ENCODE measurements around the gene SMIM28. TPM values are rescaled to one million over a fixed set of nuclear protein-coding genes. Genes with fewer than 3 reads are reported as not detected.
A peak's percentile ranks its signal among the peaks of the same experiment; 100 is the strongest.
"Not testable (repeated sequence)": the region's sequence is repeated elsewhere in the genome, so short reads cannot be mapped to it uniquely, and the experiment has no call there.

The SMIM28 gene
- total and polyA plus RNA-seq, 9 donors: not detected

DNA sequence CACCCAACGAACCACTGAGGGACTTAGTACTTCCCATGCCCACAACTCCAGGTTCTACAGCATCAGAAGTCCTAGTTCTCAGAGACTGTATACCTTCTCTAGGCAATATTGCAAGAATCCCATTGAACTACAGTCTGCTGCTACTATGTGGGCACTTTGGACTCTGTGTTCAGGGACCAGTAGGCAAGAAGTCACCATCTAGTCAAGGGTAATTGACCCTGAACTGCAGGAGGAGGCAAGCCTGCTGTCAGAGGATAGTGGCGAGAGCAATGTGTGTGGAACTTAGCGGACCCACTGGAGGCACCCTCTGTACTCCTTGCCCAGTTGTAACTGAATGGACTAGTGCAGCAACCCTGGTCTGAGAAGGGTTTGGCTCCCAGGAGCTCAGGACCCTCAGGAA lies 42.1 kb downstream of the SMIM28 start:
- Histone ChIP-seq H3K27ac (ENCODE audit: low read length) (no peak overlapping the region), H3K4me3 (ENCODE audit: low read length) (no peak overlapping the region), H3K36me3 (ENCODE audit: control insufficient read depth, insufficient read depth, low read length) (peaks cover 29% of the 10 kb centered on the region), H3K9me3 (replicated peaks; ENCODE audit: control insufficient read depth, low read depth, low read length) (peaks cover 8% of the 10 kb centered on the region), H3K4me1 (ENCODE audit: control insufficient read depth, insufficient read depth, low read length) (no peaks in the 10 kb centered on the region), H3K27me3 (ENCODE audit: control insufficient read depth, insufficient read depth, low read length) (no peaks in the 10 kb centered on the region)
- no peak for DNase-seq
- 94% methylated on average over 2 of the region's 3 CpGs for WGBS (ENCODE audit: insufficient coverage)

DNA sequence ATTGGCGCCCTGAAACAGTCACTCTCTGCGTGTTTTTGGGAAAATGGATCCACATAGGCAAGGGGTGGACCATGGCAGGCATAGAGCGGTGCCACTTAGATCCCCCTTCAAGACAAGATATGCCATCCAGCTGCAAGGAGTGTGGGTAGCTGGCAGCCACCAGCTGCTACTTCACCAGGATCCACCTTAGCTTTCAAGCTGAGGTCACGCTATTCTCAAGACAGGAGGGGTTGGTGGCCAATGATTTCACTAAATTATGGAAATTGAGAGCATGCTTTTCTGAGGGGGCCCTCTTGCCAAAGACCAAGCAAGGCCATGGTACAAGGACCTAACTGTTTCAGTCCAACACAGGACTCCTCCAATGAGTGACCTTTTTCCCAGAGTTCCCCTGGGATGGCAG lies 42.7 kb downstream of the SMIM28 start:
- 100% methylated on average over 2 of the region's 4 CpGs for WGBS (ENCODE audit: insufficient coverage)
- no peaks in the 10 kb centered on the region for H3K27me3 ChIP-seq (ENCODE audit: control insufficient read depth, insufficient read depth, low read length)
- peaks cover 26% of the 10 kb centered on the region for H3K36me3 ChIP-seq (ENCODE audit: control insufficient read depth, insufficient read depth, low read length)
- no peak for DNase-seq
- no peak overlapping the region for H3K4me3 ChIP-seq (ENCODE audit: low read length)
- H3K27ac ChIP-seq (ENCODE audit: low read length): no peak overlapping the region
- H3K4me1 ChIP-seq (ENCODE audit: control insufficient read depth, insufficient read depth, low read length): no peaks in the 10 kb centered on the region
- H3K9me3 ChIP-seq (replicated peaks; ENCODE audit: control insufficient read depth, low read depth, low read length): peaks cover 8% of the 10 kb centered on the region

DNA sequence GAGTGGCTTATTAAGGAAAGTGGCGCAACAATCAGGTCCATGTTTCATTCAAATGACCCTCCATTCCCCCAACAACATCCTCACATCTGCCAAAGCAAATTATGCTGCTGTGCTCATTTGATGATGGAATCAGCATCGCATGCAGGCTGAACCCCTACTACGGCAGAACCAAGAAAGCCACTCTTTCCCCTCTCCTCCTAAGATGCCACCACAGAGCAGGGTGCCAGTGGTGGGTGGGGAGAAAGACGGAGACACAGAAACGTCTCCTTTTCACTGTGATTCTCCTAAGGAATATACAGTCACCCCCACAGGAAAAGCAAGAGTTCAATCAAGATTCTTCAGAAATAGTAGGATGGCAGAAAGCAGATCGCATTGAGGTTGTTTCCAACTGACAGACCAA lies 43.4 kb downstream of the SMIM28 start:
- Histone ChIP-seq H3K27me3 (ENCODE audit: control insufficient read depth, insufficient read depth, low read length) (no peaks in the 10 kb centered on the region), H3K9me3 (replicated peaks; ENCODE audit: control insufficient read depth, low read depth, low read length) (peaks cover 8% of the 10 kb centered on the region), H3K4me1 (ENCODE audit: control insufficient read depth, insufficient read depth, low read length) (no peaks in the 10 kb centered on the region), H3K36me3 (ENCODE audit: control insufficient read depth, insufficient read depth, low read length) (peaks cover 26% of the 10 kb centered on the region), H3K4me3 (ENCODE audit: low read length) (no peak overlapping the region), H3K27ac (ENCODE audit: low read length) (no peak overlapping the region)
- WGBS (ENCODE audit: insufficient coverage): no CpG with 5 or more reads among the region's 6 CpGs
- DNase-seq: no peak

DNA sequence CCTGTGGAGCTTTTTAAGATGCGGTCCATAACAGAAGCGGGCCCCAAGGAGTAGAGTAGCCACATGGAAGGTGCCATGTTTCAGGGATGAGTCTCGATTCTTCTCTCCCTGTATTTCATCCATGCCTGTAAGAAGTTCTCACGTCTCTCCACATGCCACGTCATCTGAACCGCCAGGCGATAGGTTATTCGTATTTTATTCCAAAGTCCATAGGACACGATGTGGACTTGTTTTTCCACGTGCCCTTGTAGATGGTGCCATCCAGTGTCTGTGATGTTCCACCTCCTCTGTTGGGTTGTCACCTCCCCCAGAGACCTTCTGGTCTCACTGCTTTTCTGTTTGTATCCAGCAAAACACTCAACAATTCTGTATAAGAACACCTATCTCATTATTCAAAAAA lies 43.9 kb downstream of the SMIM28 start:
- no peak for DNase-seq
- WGBS (ENCODE audit: insufficient coverage): 95% methylated on average over 10 of the region's 10 CpGs

DNA sequence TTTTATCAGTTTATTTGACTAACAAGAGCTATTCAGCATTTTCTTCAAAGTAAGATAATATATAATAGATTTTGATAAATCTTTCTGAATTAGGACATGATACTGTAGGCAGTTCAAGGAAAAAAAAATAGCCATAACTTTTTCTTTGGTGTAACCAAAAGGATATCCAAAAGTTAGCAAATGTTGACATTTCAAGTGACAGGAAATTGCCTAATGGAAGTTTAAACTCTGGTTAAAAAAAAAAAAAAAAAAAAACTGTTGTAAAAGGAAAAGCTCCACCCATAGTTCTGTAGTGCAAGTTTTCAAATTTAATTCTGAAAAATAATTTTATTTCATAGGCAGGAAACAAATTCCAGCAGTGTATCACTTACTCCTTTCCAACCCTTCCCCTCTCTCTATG lies 45.2 kb downstream of the SMIM28 start:
- Histone ChIP-seq H3K36me3 (ENCODE audit: control insufficient read depth, insufficient read depth, low read length) (peaks cover 32% of the 10 kb centered on the region), H3K4me1 (ENCODE audit: control insufficient read depth, insufficient read depth, low read length) (no peaks in the 10 kb centered on the region), H3K4me3 (ENCODE audit: low read length) (no peak overlapping the region), H3K27ac (ENCODE audit: low read length) (no peak overlapping the region), H3K27me3 (ENCODE audit: control insufficient read depth, insufficient read depth, low read length) (no peaks in the 10 kb centered on the region), H3K9me3 (replicated peaks; ENCODE audit: control insufficient read depth, low read depth, low read length) (peaks cover 6% of the 10 kb centered on the region)
- no peak for DNase-seq

More for the DNA sequence above, 43.9 kb downstream of the SMIM28 start:
- Histone ChIP-seq H3K9me3 (replicated peaks; ENCODE audit: control insufficient read depth, low read depth, low read length) (peaks cover 8% of the 10 kb centered on the region), H3K27me3 (ENCODE audit: control insufficient read depth, insufficient read depth, low read length) (no peaks in the 10 kb centered on the region), H3K4me3 (ENCODE audit: low read length) (no peak overlapping the region), H3K27ac (ENCODE audit: low read length) (no peak overlapping the region), H3K4me1 (ENCODE audit: control insufficient read depth, insufficient read depth, low read length) (no peaks in the 10 kb centered on the region), H3K36me3 (ENCODE audit: control insufficient read depth, insufficient read depth, low read length) (peaks cover 29% of the 10 kb centered on the region)

DNA sequence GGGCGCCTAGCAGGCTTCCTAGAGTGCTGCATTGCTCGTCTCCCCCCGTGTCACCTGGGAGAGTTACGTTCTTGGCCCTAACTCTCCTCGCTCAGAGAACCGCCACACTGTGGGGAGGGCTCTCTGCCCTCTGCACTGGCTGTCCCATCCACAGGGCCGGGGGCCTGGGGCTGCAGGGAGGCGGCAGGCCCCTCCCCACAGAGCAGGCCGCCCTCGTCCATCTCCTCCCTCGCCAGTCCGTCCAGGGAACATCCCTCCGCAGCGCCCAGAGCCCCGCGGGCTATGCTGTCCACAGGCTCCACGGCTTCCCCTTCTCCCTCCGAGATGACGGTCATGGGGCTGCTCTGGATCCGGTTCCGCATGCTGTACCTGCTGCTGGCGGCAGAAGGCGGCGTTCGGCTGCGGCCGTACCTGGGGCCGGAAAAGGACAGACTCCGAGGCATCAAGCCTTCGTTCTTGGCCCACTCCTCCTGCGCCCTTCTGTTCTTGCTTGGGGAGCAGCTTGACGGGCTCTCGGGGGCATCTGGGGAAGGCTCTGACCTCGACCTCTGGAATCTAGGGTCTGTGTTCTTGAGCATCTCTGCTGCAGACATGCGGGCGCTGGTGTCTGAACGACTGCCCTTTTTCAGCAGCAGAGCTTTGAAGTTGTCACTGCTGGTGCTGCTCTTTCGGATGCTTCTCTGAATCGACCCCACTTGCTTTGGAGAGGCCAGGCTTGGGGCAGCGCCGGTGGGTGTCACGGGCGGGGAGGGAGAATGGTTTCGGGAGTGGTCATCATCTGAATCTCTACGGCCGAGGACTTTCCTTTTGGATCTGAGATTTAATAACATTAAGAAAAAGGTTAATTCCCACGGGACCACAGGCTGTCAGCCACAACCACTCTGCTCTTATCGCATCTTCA lies 46.5 kb downstream of the SMIM28 start:
- peaks cover 33% of the 10 kb centered on the region for H3K36me3 ChIP-seq (ENCODE audit: control insufficient read depth, insufficient read depth, low read length)
- no peaks in the 10 kb centered on the region for H3K4me1 ChIP-seq (ENCODE audit: control insufficient read depth, insufficient read depth, low read length)
- no peak for DNase-seq
- H3K27ac ChIP-seq (ENCODE audit: low read length): no peak overlapping the region
- H3K9me3 ChIP-seq (replicated peaks; ENCODE audit: control insufficient read depth, low read depth, low read length): no peaks in the 10 kb centered on the region
- WGBS (ENCODE audit: insufficient coverage): 89% methylated on average over 44 of the region's 48 CpGs
- no peak overlapping the region for H3K4me3 ChIP-seq (ENCODE audit: low read length)
- H3K27me3 ChIP-seq (ENCODE audit: control insufficient read depth, insufficient read depth, low read length): no peaks in the 10 kb centered on the region

DNA sequence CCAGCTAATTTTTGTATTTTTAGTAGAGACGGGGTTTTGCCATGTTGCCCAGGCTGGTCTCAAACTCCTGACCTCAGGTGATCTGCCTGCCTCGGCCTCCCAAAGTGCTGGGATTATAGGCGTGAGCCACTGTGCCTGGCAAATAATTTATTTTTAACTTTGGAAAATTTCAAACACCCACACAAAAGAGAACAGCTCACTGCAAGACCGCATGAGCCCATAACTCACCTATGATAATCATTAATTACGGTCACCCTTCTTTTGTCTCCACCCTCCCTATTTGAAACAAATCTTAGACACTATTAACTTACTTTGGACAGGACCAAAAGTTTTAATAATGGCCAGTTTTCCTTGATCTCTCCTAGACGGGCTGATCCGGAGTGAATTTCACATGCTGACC lies 47.6 kb downstream of the SMIM28 start:
- H3K4me3 ChIP-seq (ENCODE audit: low read length); DNase-seq; H3K27ac ChIP-seq (ENCODE audit: low read length); H3K9me3 ChIP-seq (replicated peaks; ENCODE audit: control insufficient read depth, low read depth, low read length); H3K4me1 ChIP-seq (ENCODE audit: control insufficient read depth, insufficient read depth, low read length); H3K27me3 ChIP-seq (ENCODE audit: control insufficient read depth, insufficient read depth, low read length): not testable (repeated sequence)
- peaks cover 39% of the 10 kb centered on the region for H3K36me3 ChIP-seq (ENCODE audit: control insufficient read depth, insufficient read depth, low read length)
- WGBS (ENCODE audit: insufficient coverage): 85% methylated on average over 7 of the region's 7 CpGs

DNA sequence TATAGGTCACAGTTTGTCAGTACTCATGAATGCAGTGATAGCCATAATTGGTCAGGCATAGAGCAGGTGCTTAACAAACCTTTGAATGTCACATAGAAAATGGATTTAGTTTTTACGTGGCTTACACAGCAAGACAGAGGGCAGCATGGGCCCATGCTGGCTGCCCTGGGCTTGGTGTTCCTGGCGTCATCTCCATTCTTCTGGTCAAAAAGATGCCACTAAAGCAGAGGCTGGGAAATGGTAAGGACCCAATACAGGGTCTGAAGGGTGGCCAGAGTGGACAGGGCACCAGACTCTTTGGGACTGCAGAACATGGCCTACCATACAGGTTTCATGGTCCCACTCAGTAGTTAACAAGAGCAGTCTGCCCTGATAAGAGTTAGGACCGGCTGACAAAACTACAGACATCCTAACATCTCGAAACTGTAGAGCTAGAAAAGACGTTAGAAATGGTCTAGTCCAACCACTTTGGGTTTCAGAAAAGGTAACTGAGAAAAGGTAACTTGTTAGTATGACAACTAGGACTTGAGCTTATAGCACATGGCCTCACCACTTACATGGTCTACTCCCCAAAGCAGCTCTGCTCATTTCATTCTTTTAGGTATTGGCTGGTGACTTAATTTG lies 48.9 kb downstream of the SMIM28 start:
- WGBS (ENCODE audit: insufficient coverage): 74% methylated on average over 2 of the region's 5 CpGs
- H3K4me3 ChIP-seq (ENCODE audit: low read length): no peak overlapping the region
- no peak overlapping the region for H3K27ac ChIP-seq (ENCODE audit: low read length)
- H3K4me1 ChIP-seq (ENCODE audit: control insufficient read depth, insufficient read depth, low read length): peaks cover 18% of the 10 kb centered on the region
- DNase-seq: no peak
- no peaks in the 10 kb centered on the region for H3K27me3 ChIP-seq (ENCODE audit: control insufficient read depth, insufficient read depth, low read length)
- no peaks in the 10 kb centered on the region for H3K9me3 ChIP-seq (replicated peaks; ENCODE audit: control insufficient read depth, low read depth, low read length)
- peaks cover 37% of the 10 kb centered on the region for H3K36me3 ChIP-seq (ENCODE audit: control insufficient read depth, insufficient read depth, low read length)

DNA sequence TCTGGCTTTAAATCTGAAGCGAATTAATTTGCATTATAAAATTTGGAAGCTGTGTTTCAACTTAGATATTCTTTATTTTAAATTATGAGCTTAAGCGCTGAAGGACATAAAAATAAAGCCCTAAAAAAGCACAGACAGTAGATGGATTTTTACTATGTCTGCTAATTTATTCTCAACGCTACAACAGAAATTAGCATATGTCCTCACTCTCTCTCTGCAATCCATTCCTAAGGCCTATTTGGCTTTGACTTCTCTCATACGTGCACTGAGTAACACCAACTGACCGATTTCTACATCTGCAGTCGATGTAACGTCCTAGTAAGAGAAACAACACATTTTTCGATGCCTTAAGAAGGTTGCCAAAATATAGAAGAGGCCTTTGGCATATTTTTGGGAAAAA lies 50.0 kb downstream of the SMIM28 start:
- DNase-seq: no peak
- Histone ChIP-seq H3K9me3 (replicated peaks; ENCODE audit: control insufficient read depth, low read depth, low read length) (no peaks in the 10 kb centered on the region), H3K27ac (ENCODE audit: low read length) (no peak overlapping the region), H3K4me3 (ENCODE audit: low read length) (no peak overlapping the region), H3K36me3 (ENCODE audit: control insufficient read depth, insufficient read depth, low read length) (peaks cover 46% of the 10 kb centered on the region), H3K4me1 (ENCODE audit: control insufficient read depth, insufficient read depth, low read length) (peaks cover 18% of the 10 kb centered on the region), H3K27me3 (ENCODE audit: control insufficient read depth, insufficient read depth, low read length) (no peaks in the 10 kb centered on the region)
- 100% methylated on average over 1 of the region's 8 CpGs for WGBS (ENCODE audit: insufficient coverage)

DNA sequence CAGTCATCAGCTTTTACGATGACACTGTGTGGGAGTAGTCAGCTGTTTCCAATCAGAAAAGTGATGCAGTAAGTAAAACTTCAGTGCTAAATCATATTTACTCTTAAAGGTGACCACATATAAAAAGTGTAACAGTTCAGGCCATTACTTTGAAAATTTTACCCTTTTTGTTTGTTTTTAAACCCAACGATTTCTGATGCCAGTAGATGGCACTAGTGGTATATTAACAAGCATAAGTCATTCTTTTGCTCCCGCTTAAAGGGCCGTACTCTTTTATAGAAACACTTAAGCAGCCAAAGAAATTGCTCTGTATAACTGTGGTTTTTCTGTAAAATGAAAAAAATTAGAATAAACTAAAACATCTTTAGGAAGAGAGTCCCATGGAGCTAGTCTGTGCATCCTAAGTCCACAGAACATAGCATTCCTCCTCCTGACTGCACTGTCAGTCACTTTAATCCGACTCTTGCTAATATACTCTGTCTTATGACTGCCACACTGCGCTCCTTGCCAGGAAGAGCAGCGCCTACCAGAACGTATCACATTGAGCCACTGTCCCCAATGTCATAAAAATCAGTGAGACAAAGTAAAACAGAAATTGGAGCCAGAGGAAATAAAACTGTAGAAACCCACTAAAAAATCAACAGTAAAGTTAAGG lies 51.4 kb downstream of the SMIM28 start:
- 80% methylated on average over 1 of the region's 8 CpGs for WGBS (ENCODE audit: insufficient coverage)
- Histone ChIP-seq H3K9me3 (replicated peaks; ENCODE audit: control insufficient read depth, low read depth, low read length) (no peaks in the 10 kb centered on the region), H3K36me3 (ENCODE audit: control insufficient read depth, insufficient read depth, low read length) (peaks cover 46% of the 10 kb centered on the region), H3K27me3 (ENCODE audit: control insufficient read depth, insufficient read depth, low read length) (no peaks in the 10 kb centered on the region), H3K27ac (ENCODE audit: low read length) (no peak overlapping the region), H3K4me3 (ENCODE audit: low read length) (no peak overlapping the region), H3K4me1 (ENCODE audit: control insufficient read depth, insufficient read depth, low read length) (peaks cover 18% of the 10 kb centered on the region)
- DNase-seq: peak; percentile 75

Measured in muscle of leg (tissue), 11 donors.